Measurements from ENCODE around the gene SPDYE4.

Gene SPDYE4

GRCh38 chr17:8800656-8801055, 42.3 kb upstream of the SPDYE4 start:
- TF ChIP-seq CTCF (IDR thresholded peaks at IDR 0.05; ENCODE audit: control insufficient read depth, insufficient read depth, low read depth, low read length, missing control alignments): no peak
- H3K4me3 ChIP-seq (ENCODE audit: control insufficient read depth, low read depth, low read length): no peak overlapping the region
- DNase-seq (ENCODE audit: low read depth): no peak

- H3K4me3 ChIP-seq (ENCODE audit: control insufficient read depth, low read depth, low read length): no peak overlapping the region
- TF ChIP-seq CTCF (IDR thresholded peaks at IDR 0.05; ENCODE audit: control insufficient read depth, insufficient read depth, low read depth, low read length, missing control alignments): no peak
- DNase-seq (ENCODE audit: low read depth): no peak
Observed at GRCh38 chr17:8799570-8800212, 41.3 kb upstream of the SPDYE4 start.

- DNase-seq (ENCODE audit: low read depth): no peak
- no peak within 1 kb of the TSS for H3K4me3 ChIP-seq (ENCODE audit: control insufficient read depth, low read depth, low read length)
- TF ChIP-seq CTCF (IDR thresholded peaks at IDR 0.05; ENCODE audit: control insufficient read depth, insufficient read depth, low read depth, low read length, missing control alignments): no peak
Observed at GRCh38 chr17:8798846-8799569, 40.7 kb upstream of the SPDYE4 start, which contains the start of gene MFSD6L. Gene MFSD6L (minus strand): TSS chr17:8799365. CDS start chr17:8799120, 245 bp downstream.

GRCh38 chr17:8798176-8798845, 40.0 kb upstream of the SPDYE4 start:
- no peak for DNase-seq (ENCODE audit: low read depth)
- H3K4me3 ChIP-seq (ENCODE audit: control insufficient read depth, low read depth, low read length): no peak overlapping the region
- no peak for TF ChIP-seq CTCF (IDR thresholded peaks at IDR 0.05; ENCODE audit: control insufficient read depth, insufficient read depth, low read depth, low read length, missing control alignments)

GRCh38 chr17:8797621-8798175, 39.4 kb upstream of the SPDYE4 start:
- no peak for TF ChIP-seq CTCF (IDR thresholded peaks at IDR 0.05; ENCODE audit: control insufficient read depth, insufficient read depth, low read depth, low read length, missing control alignments)
- DNase-seq (ENCODE audit: low read depth): no peak
- H3K4me3 ChIP-seq (ENCODE audit: control insufficient read depth, low read depth, low read length): no peak overlapping the region

- no peak for TF ChIP-seq CTCF (IDR thresholded peaks at IDR 0.05; ENCODE audit: control insufficient read depth, insufficient read depth, low read depth, low read length, missing control alignments)
- no peak overlapping the region for H3K4me3 ChIP-seq (ENCODE audit: control insufficient read depth, low read depth, low read length)
- no peak for DNase-seq (ENCODE audit: low read depth)
Observed at GRCh38 chr17:8794636-8795035, 36.3 kb upstream of the SPDYE4 start.

Measured in AG09309 (cell line).